Ureter (tissue), 1 donor: ENCODE measurements around the gene CYP2C19. TPM values are rescaled to one million over a fixed set of nuclear protein-coding genes. Genes with fewer than 3 reads are reported as not detected.
"Not testable (repeated sequence)": the region's sequence is repeated elsewhere in the genome, so short reads cannot be mapped to it uniquely, and the experiment has no call there.

Source experiments
- DNase-seq: peaks from one replicate; pipeline ENCODE4 v3.0.0-alpha.2; 2020; ENCODE audit warnings: low spot score
- total RNA-seq: library from RNA; stranded (reverse); gene quantifications from one replicate; pipeline ENCODE4 v1.2.4, GENCODE V29; 2023
- donor health status: DM: yes; HTN: yes; CAD: no.

The CYP2C19 gene
- total RNA-seq, 1 donor from 2014 or later: not detected

DNA sequence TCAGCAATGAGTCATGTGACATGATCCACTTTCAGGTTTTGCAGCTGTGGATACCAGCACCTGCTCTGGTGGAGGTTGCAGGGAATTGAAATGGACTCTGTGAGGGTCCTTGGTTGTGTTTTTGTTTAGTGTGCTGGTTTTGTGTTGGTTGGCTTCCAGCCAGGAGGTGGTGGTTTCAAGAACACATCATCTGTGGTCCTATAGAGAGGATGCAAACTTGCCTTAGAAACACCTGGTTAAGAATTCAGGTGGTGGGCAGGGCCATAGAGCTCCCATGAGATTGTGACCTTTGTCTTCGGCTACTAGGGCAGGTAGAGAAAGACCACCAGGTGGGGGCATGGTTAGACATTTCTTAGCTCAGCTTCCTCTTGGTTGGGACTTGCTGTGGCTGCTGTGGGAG is 116.7 kb downstream of the CYP2C19 start:
- DNase-seq: no peak

- DNase-seq: no peak
Observed at GRCh38 chr10:94889123-94889522, 126.6 kb downstream of the CYP2C19 start.

- DNase-seq: no peak
Observed at GRCh38 chr10:94890264-94891022, 128.0 kb downstream of the CYP2C19 start.

DNA sequence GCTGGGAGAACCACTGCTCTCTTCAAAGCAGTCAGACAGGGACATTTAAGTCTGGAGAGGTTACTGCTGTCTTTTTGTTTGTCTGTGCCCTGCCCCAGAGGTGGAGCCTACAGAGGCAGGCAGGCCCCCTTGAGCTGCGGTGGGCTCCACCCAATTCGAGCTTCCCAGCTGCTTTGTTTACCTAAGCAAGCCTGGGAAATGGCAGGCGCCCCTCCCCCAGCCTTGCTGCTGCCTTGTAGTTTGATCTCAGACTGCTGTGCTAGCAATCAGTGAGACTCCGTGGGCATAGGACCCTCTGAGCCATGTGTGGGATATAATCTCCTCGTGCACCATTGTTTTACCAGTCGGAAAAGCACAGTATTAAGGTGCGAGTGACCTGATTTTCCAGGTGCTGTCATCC is 135.9 kb downstream of the CYP2C19 start:
- DNase-seq: not testable (repeated sequence)

GRCh38 chr10:94902080-94902479 is 139.6 kb downstream of the CYP2C19 start:
- DNase-seq: no peak

- no peak for DNase-seq
Observed at GRCh38 chr10:94902570-94902969, 140.1 kb downstream of the CYP2C19 start.

Other genes with a start within 250 kb of the CYP2C19 start
- 18.0 TPM for gene HELLS, start 216.9 kb upstream of the CYP2C19 start, total RNA-seq
- gene CYP2C18, start 79.0 kb upstream of the CYP2C19 start, total RNA-seq: 0.96 TPM
- 0.31 TPM for gene CYP2C9, start 176.0 kb downstream of the CYP2C19 start, total RNA-seq